Measurements from ENCODE around the gene PLCB3.
"Not testable (repeated sequence)": the region's sequence is repeated elsewhere in the genome, so short reads cannot be mapped to it uniquely, and the experiment has no call there.

The PLCB3 gene

DNA sequence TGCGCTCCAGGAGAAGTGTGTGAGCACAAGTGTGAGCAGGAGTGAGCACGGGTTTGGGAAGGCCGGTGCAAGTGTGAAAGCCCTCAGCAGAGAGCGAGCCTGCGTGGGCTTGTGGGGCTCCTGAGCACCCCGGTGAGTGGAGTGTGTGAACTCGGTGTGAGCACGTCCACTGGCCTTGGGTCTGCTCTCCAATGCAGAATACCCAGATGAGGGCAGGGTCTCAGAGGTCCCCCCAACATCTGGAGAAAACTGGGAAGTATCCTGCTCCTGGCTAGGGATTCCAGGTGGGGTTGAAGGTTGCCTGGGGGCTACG is 55.2 kb downstream of the PLCB3 start:
- DNase-seq = no peak

DNA sequence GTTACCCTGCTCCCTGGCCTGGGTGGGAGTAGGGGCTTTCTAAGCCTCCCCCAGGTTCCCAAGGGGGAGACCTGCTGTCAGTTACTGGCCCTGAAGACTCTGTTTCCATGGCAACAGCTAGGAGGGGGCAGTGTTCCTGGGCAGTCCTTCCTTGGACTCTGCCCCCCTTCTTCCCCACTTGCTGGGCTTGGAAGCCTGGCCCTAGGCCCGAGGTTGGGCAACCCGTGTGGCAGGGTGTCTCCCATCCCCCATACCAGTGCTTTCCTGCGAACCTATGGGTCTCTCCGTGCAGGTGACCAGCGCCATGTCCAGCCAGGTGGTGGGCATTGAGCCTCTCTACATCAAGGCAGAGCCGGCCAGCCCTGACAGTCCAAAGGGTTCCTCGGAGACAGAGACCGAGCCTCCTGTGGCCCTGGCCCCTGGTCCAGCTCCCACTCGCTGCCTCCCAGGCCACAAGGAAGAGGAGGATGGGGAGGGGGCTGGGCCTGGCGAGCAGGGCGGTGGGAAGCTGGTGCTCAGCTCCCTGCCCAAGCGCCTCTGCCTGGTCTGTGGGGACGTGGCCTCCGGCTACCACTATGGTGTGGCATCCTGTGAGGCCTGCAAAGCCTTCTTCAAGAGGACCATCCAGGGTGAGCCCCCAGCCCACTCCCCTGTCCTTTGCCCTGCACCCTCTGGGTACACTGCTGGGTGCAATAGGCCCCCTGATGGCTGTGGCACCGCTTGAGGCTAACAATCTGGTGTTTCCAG is 55.7 kb downstream of the PLCB3 start:
- no peak for DNase-seq

DNA sequence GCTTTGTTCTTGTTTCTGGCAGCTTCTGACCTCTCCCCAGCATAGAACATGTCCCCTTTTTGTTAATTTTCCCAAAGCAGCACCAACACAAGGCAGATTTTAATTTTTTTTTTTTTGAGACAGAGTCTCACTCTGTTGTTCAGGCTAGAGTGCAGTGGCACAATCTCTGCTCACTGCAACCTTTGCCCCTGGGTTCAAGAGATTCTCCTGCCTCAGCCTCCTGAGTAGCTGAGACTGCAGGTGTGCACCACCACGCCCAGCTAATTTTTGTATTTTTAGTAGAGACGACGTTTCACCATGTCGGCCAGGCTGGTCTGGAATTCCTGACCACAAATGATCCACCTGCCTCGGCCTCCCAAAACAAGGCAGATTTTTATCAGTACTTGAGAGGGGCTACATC is 56.5 kb downstream of the PLCB3 start:
- DNase-seq = not testable (repeated sequence)

DNA sequence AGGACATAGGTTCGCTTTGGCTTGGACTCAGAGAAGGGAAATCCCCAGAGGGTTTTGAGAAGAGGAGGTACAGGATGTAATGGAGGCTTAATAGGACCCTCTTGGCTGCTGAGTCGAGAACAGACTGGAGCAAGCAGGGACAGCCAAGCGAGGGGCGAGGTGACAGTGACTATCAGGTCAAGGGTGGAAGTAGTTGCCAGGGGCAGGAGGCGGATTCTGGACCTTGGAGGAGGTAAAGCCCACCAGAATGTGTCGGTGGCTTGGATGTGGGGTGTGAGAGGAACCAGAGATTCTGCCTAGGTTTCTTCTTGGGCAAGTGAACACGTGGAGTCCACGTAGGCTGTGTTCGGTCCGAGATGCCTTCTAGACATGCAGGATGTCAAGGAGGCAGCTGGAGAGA is 61.6 kb downstream of the PLCB3 start:
- no peak for DNase-seq

DNA sequence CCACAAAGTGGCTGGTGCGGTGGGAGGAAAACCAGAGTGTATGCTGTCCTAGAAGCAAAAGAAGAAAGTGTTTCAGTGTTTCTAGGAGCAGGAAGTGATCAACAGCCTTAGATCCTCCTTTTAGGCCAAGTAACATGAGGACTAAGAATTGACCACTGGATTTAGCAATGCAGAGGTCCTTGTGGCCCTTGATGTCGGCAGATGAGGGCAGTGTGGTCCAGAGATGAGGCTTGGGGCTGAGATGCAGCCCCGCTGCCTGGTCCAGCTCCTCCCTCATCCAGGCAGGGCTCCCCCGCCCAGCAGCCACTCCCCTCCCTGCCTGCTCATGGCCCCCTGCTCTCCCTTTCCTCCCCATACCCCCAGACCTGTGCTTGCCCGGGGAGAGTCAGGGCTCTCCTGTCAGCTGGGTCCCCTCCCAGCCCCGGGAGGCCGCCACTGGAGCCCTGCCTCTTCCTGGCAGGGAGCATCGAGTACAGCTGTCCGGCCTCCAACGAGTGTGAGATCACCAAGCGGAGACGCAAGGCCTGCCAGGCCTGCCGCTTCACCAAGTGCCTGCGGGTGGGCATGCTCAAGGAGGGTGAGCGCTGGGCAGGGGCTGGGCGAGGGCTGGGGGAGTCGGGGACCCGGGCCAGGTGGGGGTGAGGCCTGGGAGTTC is 62.3 kb downstream of the PLCB3 start:
- DNase-seq = no peak

DNA sequence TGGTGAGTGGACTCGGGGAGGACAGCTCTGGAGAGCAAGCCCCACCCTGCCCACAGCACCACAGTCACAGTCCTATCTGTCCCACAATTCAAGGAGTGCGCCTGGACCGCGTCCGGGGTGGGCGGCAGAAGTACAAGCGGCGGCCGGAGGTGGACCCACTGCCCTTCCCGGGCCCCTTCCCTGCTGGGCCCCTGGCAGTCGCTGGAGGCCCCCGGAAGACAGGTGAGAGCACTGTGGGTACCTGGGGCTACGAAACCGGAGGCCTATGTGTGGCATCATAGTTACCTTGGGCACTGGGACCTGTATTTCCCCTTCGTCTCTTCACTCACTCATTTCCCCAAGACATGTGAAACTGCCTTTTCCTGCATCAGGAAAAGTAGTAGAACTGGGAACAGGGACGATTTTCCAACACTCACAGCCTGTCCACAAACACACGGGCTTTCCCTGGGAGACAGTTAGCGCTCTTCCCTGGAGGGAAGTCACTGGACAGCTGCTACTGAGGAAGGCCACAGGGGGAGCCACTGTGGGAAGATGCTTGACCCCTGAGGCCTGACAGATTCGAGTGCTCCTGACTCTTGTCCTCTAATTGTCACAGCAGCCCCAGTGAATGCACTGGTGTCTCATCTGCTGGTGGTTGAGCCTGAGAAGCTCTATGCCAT is 62.9 kb downstream of the PLCB3 start:
- DNase-seq = no peak

DNA sequence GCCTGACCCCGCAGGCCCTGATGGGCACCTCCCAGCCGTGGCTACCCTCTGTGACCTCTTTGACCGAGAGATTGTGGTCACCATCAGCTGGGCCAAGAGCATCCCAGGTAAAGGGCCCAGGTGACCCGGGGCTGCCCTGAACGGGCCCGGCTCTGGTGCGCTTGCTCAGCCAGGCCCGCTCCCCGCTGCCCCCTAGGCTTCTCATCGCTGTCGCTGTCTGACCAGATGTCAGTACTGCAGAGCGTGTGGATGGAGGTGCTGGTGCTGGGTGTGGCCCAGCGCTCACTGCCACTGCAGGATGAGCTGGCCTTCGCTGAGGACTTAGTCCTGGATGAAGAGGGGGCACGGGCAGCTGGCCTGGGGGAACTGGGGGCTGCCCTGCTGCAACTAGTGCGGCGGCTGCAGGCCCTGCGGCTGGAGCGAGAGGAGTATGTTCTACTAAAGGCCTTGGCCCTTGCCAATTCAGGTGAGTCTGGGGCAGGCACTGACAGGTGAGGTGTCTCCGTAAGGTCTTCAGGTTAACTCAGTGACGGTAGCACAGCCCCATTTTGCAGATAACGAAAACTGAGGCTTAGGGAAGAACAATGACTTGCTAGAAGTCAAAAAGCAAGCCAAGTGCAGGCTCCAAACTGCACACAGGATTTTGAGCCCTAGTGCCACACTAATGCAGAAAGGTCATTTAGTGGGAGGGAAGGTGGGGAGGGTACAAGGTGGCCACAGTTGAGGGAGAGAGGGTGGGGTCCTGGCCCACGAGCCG is 63.7 kb downstream of the PLCB3 start:
- no peak for DNase-seq

DNA sequence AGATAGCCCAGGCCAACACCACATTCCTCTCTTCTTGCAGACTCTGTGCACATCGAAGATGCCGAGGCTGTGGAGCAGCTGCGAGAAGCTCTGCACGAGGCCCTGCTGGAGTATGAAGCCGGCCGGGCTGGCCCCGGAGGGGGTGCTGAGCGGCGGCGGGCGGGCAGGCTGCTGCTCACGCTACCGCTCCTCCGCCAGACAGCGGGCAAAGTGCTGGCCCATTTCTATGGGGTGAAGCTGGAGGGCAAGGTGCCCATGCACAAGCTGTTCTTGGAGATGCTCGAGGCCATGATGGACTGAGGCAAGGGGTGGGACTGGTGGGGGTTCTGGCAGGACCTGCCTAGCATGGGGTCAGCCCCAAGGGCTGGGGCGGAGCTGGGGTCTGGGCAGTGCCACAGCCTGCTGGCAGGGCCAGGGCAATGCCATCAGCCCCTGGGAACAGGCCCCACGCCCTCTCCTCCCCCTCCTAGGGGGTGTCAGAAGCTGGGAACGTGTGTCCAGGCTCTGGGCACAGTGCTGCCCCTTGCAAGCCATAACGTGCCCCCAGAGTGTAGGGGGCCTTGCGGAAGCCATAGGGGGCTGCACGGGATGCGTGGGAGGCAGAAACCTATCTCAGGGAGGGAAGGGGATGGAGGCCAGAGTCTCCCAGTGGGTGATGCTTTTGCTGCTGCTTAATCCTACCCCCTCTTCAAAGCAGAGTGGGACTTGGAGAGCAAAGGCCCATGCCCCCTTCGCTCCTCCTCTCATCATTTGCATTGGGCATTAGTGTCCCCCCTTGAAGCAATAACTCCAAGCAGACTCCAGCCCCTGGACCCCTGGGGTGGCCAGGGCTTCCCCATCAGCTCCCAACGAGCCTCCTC is 64.6 kb downstream of the PLCB3 start:
- not testable (repeated sequence) for DNase-seq

DNA sequence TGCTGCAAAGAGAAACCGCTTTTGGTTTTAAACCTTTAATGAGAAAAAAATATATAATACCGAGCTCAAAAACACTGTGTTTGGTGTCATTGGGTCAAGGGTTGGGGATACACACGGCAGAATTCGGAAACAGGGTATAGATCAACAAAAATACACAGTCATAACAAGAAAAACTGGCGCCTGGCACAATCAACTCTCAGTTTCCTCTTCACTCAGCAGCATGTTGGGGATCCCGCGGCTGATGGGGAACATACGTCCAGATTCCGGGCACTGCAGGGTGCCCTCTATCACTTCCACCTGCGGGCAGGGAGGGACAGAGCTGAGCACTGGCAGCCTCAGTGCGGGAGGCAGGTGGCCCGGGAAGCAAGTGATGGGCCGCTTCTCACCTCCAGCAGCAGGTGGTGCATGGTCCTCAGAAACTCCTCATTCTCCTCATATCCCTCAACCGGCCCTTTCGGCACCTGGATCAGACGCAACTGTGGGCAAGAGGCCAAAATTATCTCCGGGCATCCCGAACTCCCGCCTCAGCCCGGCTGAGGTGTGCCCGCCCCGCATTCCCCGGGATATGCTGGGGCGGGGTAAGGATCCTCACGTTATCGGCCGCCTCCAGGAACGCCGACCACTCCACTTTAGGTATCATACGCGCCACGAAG is 65.5 kb downstream of the PLCB3 start:
- peak; percentile 40 for DNase-seq

DNA sequence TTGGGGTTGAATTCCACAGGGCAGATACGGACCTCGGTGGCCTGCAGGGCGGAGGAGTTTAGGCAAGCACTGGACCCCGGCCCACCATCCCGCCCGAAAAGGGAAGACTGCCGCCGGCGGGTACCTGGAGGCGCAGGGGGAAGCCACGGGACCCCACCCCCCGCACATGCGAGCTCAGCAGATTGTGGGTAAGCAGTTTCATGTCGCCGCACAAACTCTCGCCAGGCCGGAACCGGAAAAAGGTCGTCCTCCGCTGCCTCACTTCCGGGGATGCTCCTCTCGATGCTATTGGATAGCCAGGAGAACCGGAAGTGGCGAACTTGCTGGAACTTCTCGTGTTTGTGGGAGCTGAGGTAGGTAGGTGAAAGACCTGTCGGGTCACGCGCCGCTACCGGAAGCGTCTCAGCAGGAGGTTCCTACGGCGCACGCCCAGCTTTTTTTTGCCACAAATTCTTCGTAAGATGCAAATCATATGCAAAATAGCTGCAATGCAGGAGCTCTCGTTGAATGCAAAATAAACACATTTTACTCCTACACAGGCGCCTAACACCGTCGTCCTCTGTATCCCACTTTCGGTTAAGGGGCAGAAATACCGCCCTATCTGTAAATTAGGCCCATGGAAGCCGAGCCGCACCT is 66.1 kb downstream of the PLCB3 start, which contains the start of gene TRMT112:
Gene TRMT112, minus strand, starts transcription at position 235 of the 636 bp plus-strand sequence. Its CDS starts 33 bp downstream, at position 202.
- peak; percentile 96 for DNase-seq

DNA sequence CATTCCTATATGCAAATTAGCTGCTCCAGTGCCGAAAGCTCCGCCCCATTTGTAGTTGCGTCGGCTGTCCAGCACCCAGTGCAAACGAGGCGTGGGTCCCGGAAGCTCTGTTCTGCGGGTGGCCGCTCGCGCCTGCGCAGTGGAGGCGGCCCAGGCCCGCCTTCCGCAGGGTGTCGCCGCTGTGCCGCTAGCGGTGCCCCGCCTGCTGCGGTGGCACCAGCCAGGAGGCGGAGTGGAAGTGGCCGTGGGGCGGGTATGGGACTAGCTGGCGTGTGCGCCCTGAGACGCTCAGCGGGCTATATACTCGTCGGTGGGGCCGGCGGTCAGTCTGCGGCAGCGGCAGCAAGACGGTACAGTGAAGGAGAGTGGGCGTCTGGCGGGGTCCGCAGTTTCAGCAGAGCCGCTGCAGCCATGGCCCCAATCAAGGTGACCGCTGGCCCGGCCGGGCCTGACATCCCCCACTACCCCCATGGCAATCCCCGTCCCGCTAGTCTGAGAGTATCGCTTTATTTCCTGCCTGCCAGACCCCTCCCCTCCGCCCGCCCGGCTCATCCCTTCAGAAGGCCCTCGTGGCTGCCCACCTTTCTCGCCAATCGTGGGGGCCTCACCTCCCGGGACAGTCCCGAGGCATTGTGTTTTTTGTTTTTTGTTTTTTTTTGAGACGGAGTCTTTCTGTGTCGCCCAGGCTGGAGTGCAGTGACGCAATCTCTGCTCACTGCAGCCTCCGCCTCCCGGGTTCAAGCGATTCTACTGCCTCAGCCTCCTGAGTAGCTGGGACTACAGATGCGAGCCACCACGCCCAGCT is 66.8 kb downstream of the PLCB3 start, which contains the start of gene PRDX5:
Gene PRDX5, plus strand, starts transcription at position 161 of the 805 bp plus-strand sequence. Its CDS starts 95 bp downstream, at position 256.
- DNase-seq = peak; percentile 95
